ENCODE results near the gene NAXD.
"Not testable (repeated sequence)": the region's sequence is repeated elsewhere in the genome, so short reads cannot be mapped to it uniquely, and the experiment has no call there.

The NAXD gene

DNA sequence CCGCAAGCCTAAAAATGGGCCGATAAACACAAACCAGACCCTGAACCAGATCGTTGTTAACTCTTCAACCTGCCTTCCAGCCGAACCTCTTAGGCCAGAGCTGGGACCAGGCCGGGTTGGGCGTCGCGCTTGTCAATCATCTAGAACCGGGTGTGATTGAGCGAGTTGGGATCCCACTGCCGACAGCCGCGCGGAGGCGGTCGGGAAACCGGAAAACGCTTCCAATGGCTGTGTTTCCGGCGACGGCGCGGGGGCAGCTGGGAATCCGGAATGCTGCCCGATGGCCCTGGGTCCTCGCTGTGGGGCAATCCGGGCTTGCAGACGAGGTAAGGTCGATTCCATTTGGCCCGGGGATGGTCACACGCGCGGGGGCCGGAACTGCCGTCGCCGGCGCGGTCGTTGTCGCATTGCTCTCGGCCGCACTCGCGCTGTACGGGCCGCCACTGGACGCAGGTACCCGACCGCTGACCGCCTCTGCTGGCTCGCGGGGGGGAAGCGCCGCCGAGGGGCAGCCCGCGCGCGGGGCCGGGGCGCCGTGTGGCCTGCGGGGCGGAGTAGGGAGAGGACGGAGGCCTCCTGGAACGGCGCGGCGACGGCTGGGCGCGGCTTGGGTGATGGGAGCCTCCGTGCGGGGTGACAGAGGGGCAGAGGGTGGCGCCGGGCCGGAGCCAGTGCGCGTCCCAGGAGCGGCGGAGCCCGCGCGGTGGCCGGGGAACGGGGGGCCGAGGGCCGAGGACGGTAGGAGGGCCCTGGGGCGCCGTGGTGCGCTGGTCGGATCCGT, at the start of gene NAXD:
NAXD (plus strand) TSS at position 224 of the 781 bp plus-strand sequence; CDS start at position 281, 57 bp downstream.
- peak; percentile 86 for DNase-seq

DNA sequence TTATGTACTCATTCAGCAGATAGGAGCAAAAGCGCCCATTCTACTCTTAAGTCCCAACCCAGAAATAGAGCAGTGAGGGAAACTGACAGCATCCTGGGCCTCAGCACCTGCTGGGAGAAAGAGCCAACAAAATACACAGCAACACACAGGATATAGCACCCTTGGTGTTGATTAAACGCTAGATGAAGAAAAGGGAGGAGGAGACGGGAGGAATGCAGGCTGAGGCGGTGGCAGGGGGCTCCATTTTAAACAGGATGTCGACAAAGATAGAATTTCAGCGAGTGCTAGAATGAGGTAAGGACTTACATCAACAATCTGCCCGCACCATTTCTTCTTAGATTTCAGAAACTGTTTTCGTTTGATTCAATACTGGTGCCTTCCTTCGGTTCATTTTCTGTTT, 49.2 kb upstream of the NAXD start:
- DNase-seq, result no peak

DNA sequence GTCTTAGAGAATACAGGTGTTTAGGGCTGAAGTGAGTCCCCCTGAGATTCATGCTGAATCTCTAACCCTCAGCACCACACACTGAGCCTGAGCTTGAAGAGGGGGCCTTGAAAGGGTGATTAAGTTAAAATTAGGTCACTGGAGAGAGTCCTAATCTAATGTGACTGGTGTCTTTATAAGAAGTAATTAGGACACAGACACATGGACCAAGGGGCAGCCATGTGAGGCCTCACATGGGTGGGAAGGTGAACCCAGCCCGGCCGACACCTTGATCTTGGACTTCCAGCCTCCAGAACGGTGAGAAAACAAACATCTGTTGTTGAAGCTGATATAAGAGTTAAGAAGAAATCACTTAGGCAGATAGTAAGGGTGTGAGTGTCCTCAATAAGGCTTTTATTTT, 46.7 kb upstream of the NAXD start:
- no peak for DNase-seq

DNA sequence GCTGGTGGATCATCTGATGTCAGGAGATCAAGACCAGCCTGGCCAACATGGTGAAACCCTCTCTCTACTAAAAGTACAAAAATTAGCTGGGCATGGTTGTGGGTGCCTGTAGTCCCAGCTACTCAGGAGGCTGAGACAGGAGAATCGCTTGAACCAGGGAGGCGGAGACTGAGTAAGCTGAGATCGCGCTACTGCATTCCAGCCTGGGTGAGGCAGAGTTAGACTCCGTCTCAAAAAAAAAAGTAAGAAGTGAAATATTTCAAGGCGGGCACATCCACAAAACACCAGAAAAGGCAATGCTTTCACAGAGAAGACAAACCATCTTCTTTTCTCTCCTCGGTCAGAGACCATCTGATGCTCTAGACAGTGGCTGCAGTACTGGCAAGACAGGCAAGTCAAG, 45.4 kb upstream of the NAXD start:
- DNase-seq, result not testable (repeated sequence)

GRCh38 chr13:110570886-110571285, 44.5 kb upstream of the NAXD start:
- no peak for DNase-seq

DNA sequence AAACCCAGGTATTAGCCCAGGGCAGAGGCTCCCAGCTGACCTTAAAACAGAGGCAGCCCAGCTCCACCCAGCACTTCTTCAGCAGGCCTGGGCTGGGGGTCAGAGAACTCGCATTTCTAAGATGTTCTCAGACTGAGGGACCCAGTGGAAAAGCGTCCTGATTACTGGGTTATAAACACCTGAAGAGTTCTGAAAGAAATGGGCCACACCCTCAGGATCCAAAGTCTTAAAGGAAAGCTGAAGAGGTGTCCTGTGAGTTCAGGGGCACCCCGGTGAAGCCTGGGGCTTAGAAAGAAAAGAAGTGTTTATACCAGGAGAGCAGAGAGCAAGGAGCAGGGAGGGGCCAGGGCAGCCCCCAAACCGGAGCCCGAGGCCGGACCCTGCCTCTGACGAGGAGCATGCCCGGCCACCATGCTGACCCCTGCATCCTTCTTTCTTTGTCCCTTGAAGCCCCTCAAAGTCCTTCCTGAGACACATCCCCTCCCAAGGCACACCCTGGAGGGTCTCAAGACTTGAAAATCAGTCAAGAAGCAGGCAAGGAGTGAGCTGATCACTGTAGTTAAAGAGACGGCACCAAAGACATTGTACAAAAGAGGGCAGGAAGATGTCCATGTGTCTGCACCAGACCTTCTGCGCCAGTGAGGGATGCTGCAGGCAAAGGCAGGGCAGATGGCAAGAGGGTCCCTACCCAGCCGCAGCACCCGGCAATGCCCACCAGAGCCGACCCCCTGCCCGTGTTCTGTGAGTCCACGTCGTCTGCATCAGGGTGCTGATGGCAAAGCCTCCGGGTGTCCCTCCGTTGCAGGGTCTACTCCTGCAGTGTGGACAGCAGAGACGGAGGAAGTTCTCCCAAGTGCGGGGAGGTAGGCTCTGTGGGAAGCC, 43.2 kb upstream of the NAXD start:
- DNase-seq, result no peak

DNA sequence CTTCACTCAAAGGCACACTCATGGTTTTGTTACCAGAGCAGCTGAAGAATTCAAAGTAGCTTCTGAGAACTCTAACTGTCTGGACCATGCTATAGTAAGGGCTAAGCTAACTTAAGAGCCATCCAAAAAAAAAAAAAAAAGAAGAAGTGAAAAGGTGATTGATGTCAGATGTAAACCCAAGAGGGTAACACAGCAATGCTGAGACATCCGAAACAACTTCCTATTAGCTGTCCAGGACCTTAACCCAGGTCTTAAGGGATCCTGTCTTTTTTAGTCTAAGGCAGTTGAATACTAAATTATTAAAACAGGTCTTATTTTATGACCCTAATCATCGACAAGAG, 42.6 kb upstream of the NAXD start:
- no peak for DNase-seq

GRCh38 chr13:110574161-110574560, 41.2 kb upstream of the NAXD start:
- DNase-seq, result no peak

- no peak for DNase-seq
These were observed 39.8 kb upstream of the NAXD start for GRCh38 chr13:110575322-110576069.

- no peak for DNase-seq
These were observed 39.3 kb upstream of the NAXD start for GRCh38 chr13:110576070-110576394.

GRCh38 chr13:110576736-110577476, 38.4 kb upstream of the NAXD start:
- no peak for DNase-seq

DNA sequence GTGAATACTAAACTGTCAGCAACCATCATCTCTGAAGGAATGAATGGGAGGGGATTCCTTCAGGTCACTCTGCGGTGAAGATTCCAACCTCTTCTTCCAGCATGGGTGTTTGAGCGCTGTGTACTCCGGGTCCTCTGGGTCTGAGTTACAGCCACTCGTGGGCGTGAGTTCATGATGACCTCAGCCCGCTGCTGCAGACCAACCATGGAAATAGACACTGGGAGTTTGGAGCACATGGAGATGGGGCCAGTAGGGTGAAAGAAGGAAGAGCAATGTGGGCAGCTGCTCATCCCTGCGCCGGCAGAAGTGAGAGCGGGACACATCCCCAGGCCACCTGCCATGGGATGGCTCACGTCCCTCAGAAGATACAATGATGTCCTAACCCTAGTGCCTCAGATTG, 37.0 kb upstream of the NAXD start:
- DNase-seq, result no peak

DNA sequence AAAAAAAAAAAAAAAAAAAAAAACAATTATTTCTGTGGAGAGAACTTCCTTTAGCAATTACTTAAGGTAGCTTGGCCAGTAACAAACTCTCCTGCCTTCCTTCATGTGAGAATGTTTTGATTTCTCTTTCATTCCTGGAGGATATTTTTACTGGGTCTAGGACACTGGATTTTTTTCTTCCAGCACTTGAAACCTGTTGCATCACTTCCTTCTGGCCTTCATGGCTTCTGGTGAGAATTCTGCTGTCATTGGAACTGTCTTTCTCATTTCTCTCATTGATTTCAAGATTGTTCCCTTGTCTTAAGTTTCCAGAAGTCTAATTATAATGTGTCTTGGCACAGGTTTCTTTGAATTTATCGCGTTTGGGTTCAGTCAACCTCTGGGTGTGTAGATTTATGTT, 34.5 kb upstream of the NAXD start:
- DNase-seq, result no peak

DNA sequence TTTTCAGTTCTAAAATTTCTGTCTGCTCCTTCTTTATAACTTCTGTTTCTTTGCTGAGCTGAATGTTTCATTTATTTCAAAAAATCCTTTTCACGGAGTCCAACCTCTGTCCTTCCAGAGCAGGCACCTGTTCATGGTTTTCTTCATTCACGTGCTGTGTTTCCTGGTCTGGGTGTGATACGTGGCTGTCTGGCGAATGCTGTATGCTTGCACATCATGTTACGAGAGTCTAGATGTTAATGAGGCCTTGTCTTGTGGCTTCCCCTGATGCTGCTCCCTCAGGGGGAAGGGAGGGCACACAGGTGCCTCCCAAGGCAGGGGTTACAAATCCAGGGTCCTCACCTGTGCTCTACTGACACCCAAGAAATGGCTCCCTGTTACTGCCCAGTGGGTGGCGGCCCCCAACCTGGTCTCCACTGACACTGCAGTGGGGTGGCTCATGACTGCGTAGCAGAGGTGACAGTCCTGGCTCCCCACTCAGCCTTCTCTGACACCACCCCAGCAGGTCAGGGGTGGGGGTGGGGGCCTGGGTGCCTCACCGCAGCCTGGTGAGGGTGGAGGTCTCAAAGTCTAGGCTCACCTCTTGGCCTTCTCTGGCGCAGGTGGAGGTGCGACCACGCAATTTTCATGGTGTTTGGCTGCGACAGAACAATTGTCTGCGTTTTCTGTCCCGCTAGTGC, 33.7 kb upstream of the NAXD start:
- no peak for DNase-seq

- no peak for DNase-seq
These were observed 32.9 kb upstream of the NAXD start for GRCh38 chr13:110582421-110582954.

DNA sequence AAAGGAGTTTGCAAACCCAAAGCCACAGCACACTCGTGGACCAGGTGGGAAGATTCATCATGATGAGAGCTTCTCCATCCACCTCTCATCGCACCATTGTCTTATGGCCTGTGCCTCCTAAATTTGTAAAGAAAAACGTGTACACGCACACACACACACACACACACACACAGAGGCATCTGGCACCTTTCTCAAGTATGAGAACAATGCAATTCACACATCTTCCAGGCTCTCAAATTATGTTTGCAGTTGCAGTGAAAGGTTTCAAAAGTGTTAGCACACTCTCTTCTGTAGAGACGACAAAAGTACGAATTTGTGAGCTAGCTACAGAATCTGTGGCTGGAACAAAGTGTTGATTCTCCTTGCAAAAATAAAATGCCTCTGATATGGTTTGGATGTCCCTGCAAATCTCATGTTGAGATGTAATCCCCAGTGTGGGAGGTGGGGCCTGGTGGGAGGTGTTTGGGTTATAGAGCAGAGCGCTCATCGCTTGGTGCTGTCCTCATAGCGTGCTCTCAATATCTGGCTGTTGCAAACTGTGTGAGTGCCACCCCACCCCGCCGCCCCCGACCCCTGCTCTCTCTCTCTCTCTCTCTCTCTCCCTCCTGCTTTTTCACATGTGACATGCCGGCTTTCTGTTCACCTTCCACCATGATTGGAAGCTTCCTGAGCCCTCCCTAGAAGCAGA, 32.0 kb upstream of the NAXD start:
- DNase-seq, result no peak

DNA sequence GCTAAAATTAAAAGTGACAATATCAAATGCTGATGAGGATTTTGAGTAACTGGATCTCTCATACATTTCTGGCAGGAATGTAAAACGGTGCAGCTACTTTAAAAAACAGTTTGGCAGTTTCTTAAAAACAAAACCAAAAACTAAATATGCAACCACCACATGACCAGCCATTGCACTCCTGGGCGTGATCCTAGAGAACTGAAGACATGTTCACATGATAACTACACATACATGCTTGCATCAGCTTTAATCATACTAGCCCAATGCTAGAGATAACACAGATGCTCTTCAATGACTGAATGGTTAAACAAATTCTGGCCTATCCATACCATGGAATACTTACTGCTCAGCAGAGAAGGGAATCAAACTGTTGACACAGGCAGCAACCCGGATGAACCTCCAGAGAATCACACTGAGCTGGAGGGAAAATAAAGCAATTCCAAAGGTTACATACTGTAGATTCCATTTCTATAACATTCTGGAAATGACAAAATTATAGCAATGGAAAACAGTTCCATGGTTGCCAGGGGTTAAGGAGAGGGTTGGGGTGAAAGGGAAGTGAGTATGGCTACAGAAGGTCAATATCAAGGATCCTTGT, 25.5 kb upstream of the NAXD start:
- DNase-seq, result no peak

DNA sequence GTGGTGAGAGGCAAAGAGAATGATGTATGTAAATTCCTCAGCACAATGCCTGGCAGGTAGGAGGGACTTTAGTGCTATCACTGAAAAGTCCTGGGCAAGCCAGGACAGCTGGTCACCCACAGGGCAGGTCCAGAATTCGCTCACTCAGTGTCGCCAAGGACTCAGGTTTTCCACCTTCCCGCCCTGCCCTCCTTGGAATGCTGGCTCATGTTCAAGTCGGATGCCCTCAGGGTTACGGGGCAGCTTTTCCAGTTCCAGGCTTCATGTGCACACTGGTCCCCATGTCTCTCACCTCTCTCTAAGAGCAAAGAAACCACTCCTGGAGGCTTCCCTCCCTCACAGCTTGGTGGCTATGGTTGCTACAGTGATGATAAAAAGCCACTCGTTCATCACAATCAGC, 24.8 kb upstream of the NAXD start:
- DNase-seq, result no peak

GRCh38 chr13:110592665-110593064, 22.7 kb upstream of the NAXD start:
- no peak for DNase-seq

- DNase-seq, result no peak
These were observed 21.8 kb upstream of the NAXD start for GRCh38 chr13:110593430-110594130.
